Breast epithelium (tissue), 4 donors: ENCODE measurements around the gene FNDC3B. TPM values are rescaled to one million over a fixed set of nuclear protein-coding genes. Genes with fewer than 3 reads are reported as not detected.

Source experiments
- DNase-seq, 2 donors: peaks; one replicate each; pipeline ENCODE4 v3.0.0-alpha.2; 2019; ENCODE audit warnings: low spot score in 2 of 2
- H3K27ac ChIP-seq, 2 donors: fragments of 200-600 bp; sonication (generic) in 1 of 2; one replicate each; pipeline ENCODE4 v1.5.1; 2016 to 2019; ENCODE audit warnings: mild to moderate bottlenecking in 1 of 2
- H3K27me3 ChIP-seq, 2 donors: fragments of 200-600 bp; sonication (generic) in 1 of 2; one replicate each; pipeline versions ENCODE4 v1.5.1 to v1.6.0; 2017 to 2019; ENCODE audit warnings: control low read depth in 1 of 2, mild to moderate bottlenecking in 1 of 2
- H3K36me3 ChIP-seq: fragments of 200-600 bp; one replicate; pipeline ENCODE4 v1.5.1; 2019
- H3K4me1 ChIP-seq, 2 donors: fragments of 200-600 bp; sonication (generic); one replicate each; pipeline ENCODE4 v1.5.1; 2016 to 2019; ENCODE audit warnings: control low read depth in 1 of 2
- H3K4me3 ChIP-seq, 3 donors: fragments of 200-600 bp; sonication (generic); 1 replicate in 2 of 3; 2 replicates in 1 of 3; pipeline ENCODE4 v1.5.1; 2016 to 2019; ENCODE audit warnings: mild to moderate bottlenecking in 3 of 3, moderate library complexity in 2 of 3
- H3K9me3 ChIP-seq, 2 donors: fragments of 200-600 bp; sonication (generic) in 1 of 2; one replicate each; pipeline ENCODE4 v1.5.1; 2016 to 2019; ENCODE audit warnings: control low read depth in 1 of 2
- CTCF ChIP-seq, 3 donors: fragments of 450-650 bp; IDR thresholded peaks; one replicate each; pipeline ENCODE4 v1.5.1; 2016 to 2017; ENCODE audit warnings: antibody characterized with exemption in 3 of 3, mild to moderate bottlenecking in 3 of 3, moderate library complexity in 3 of 3
- POLR2A ChIP-seq: fragments of 450-650 bp; IDR thresholded peaks from one replicate; pipeline ENCODE4 v1.6.1; 2016; ENCODE audit warnings: antibody characterized with exemption, mild to moderate bottlenecking, moderate library complexity
- POLR2AphosphoS5 ChIP-seq, 3 donors: sonication (generic); formaldehyde crosslinking; IDR thresholded peaks; one replicate each; pipeline ENCODE4 v1.6.1; 2017; ENCODE audit warnings: antibody characterized with exemption in 3 of 3
- intact Hi-C: fragments of 100-400 bp; cut with DNase I; formaldehyde crosslinking; loops from one replicate; pipeline ENCODE4 v1.15.1; 2023; ENCODE audit warnings: low total_unique reads
- total RNA-seq, 3 donors: library from RNA; depleted of rRNA; stranded (reverse); fragments of >200 nt; gene quantifications; one replicate each; pipeline ENCODE4 v1.1.0, GENCODE V29; 2016

The FNDC3B gene
- total RNA-seq, 3 donors from 2014 or later: 131 to 172 (median 149) TPM

- intact Hi-C loops: no loop called here
- no peak for TF ChIP-seq POLR2A
- no peak for TF ChIP-seq POLR2AphosphoS5 (IDR thresholded peaks at IDR 0.05)
- H3K4me3 ChIP-seq: no peak overlapping the region
- H3K9me3 ChIP-seq: no peaks in the 10 kb centered on the region
- H3K27me3 ChIP-seq: no peaks in the 10 kb centered on the region
- peaks cover 0 to 4% of the 10 kb centered on the region in 2 donors for H3K4me1 ChIP-seq
- H3K27ac ChIP-seq: no peak overlapping the region
- H3K36me3 ChIP-seq: no peaks in the 10 kb centered on the region
- no peak for DNase-seq
Measured at GRCh38 chr3:172059532-172059931, 20.2 kb downstream of the FNDC3B start.

- TF ChIP-seq POLR2A: no peak
- no peak for TF ChIP-seq POLR2AphosphoS5 (IDR thresholded peaks at IDR 0.05)
- no peak for TF ChIP-seq CTCF (IDR thresholded peaks at IDR 0.05)
- Histone ChIP-seq H3K27me3 (no peaks in the 10 kb centered on the region), H3K4me3 (no peak overlapping the region), H3K9me3 (no peaks in the 10 kb centered on the region), H3K27ac (peak overlapping the region in 1 of 2 donors; percentile 8), H3K36me3 (no peaks in the 10 kb centered on the region), H3K4me1 (no peaks in the 10 kb centered on the region)
- intact Hi-C loops: no loop called here
- DNase-seq: no peak
Measured at GRCh38 chr3:172060234-172060633, 20.9 kb downstream of the FNDC3B start.

GRCh38 chr3:172061724-172062184 lies 22.4 kb downstream of the FNDC3B start:
- Histone ChIP-seq H3K4me1 (no peaks in the 10 kb centered on the region), H3K4me3 (peak overlapping the region in 1 of 3 donors; percentile 45), H3K9me3 (no peaks in the 10 kb centered on the region), H3K27me3 (no peaks in the 10 kb centered on the region), H3K36me3 (no peaks in the 10 kb centered on the region), H3K27ac (peak overlapping the region; percentile 23)
- intact Hi-C loops: no loop called here
- no peak for TF ChIP-seq CTCF (IDR thresholded peaks at IDR 0.05)
- no peak for TF ChIP-seq POLR2AphosphoS5 (IDR thresholded peaks at IDR 0.05)
- TF ChIP-seq POLR2A: no peak
- no peak for DNase-seq

- H3K4me3 ChIP-seq: no peak overlapping the region
- no peaks in the 10 kb centered on the region for H3K27me3 ChIP-seq
- no peaks in the 10 kb centered on the region for H3K36me3 ChIP-seq
- TF ChIP-seq POLR2AphosphoS5 (IDR thresholded peaks at IDR 0.05) (no peak), CTCF (IDR thresholded peaks at IDR 0.05) (no peak), POLR2A (no peak)
- no peaks in the 10 kb centered on the region for H3K4me1 ChIP-seq
- no peak overlapping the region for H3K27ac ChIP-seq
- DNase-seq: no peak
- intact Hi-C loops: no loop called here
- no peaks in the 10 kb centered on the region for H3K9me3 ChIP-seq
Measured at GRCh38 chr3:172062761-172063160, 23.4 kb downstream of the FNDC3B start.

GRCh38 chr3:172063456-172064432 lies 24.4 kb downstream of the FNDC3B start:
- no peaks in the 10 kb centered on the region for H3K36me3 ChIP-seq
- no peaks in the 10 kb centered on the region for H3K27me3 ChIP-seq
- peak overlapping the region in 1 of 2 donors; percentile 11 for H3K27ac ChIP-seq
- DNase-seq: no peak
- no peaks in the 10 kb centered on the region for H3K9me3 ChIP-seq
- no peak overlapping the region for H3K4me3 ChIP-seq
- no peak for TF ChIP-seq POLR2A
- TF ChIP-seq POLR2AphosphoS5 (IDR thresholded peaks at IDR 0.05): no peak
- TF ChIP-seq CTCF (IDR thresholded peaks at IDR 0.05): no peak
- H3K4me1 ChIP-seq: no peaks in the 10 kb centered on the region
- intact Hi-C loops: no loop called here
